ENCODE measurements around the gene PCDH9.

- TF ChIP-seq REST (IDR thresholded peaks at IDR 0.05; ENCODE audit: insufficient read depth in 1 of 2, low read depth in 2 of 2, low read length in 2 of 2): no peak
- no peak for TF ChIP-seq POLR2AphosphoS5 (IDR thresholded peaks at IDR 0.05; ENCODE audit: low read depth, low read length)
- no peak for TF ChIP-seq FOXP2 (optimal IDR thresholded peaks at IDR 0.05; ENCODE audit: borderline replicate concordance, extremely low read depth, extremely low read length, insufficient read depth)
- TF ChIP-seq TAF1 (IDR thresholded peaks at IDR 0.05; ENCODE audit: borderline replicate concordance, insufficient read depth, low read length): no peak
These were observed 643.6 kb downstream of the PCDH9 start for GRCh38 chr13:66586489-66586888.
